Amygdala (tissue), 56 donors: ENCODE data around the gene PREP.
A peak's percentile ranks its signal among the peaks of the same experiment; 100 is the strongest.

ENCODE experiments used
- DNase-seq, 56 donors: peaks; one replicate each; lab custom pipeline; 2025; lab: John Stamatoyannopoulos, UW

PREP gene

GRCh38 chr6:105317607-105318533 is 85.0 kb downstream of the PREP start:
- no peak for DNase-seq

DNA sequence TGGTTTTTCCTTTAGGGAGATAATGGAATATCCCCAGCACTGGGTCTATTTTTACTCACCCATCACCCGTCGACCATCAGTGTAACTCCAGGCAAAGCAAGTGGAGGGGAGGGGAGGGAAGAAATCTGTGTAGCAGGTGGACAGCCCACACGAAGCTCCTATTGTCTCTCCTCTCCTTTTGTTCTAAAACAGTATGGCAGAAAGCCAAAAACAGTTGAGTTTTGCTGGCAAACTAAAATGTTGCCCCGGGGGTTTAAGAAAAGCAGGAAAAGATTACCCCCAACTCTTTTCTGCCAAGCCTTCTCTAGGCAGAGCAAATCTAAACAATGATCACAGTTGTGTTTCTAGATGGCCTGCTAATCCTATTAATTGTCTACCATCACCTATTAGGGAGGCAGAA is 89.7 kb downstream of the PREP start:
- DNase-seq, result no peak

GRCh38 chr6:105310947-105311346 is 91.9 kb downstream of the PREP start:
- DNase-seq, result no peak

DNA sequence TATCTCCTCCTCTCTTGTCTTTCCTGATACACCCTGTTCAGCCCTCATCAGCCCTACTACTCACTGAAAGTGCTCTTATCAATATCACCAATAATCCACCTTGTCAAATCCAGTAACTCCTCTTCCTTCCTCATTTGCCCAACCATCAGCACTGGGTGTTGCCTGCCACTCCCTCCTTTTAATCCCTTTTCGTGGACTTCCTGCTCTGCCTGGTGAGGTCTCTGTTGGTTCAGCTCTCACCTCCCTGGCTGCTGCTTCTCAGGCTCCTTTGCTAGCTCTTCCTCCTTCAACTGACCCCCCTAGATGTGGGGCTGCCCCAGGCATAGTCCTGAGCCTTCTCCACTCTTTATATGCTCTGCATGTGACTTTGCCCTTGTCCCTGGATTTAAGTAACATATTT is 92.5 kb downstream of the PREP start:
- no peak for DNase-seq

DNA sequence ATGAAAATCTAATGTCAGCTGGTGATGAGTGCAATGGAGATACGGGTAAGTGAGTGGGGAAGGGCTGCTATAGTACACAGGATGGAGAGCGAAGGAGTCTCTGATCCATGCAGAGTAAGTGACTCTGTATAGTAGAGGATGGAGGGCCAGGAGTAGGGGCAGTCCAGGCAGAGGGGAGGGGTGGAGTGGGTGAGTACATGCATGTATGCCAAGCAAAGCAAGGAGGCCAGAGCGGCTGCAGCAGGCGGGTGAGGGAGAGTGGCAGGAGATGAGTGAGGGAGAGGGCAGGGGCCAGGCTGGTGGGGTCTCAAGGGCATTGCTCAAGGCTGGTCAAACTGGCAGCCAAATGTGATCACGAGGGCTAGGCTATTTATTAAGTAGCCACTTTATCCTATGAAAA is 94.0 kb downstream of the PREP start:
- DNase-seq, result no peak

DNA sequence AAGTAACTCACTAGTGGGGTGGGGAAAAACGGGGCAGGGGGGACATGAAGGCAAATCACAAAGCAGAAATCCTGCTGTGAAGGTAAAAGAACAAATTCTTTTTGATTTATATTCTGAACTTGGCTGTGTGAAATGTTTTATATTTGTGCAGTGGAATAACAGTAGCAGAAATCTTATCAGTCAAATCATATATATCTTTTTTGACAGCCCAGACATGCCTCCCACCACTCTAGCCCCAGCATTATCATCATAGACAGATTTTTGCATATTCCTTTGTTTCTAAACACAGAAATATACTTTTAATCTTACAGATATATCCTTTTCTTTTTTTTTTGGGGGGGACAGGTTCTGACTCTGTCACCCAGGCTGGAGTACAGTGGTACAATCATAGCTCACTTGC is 97.4 kb downstream of the PREP start:
- no peak for DNase-seq

DNA sequence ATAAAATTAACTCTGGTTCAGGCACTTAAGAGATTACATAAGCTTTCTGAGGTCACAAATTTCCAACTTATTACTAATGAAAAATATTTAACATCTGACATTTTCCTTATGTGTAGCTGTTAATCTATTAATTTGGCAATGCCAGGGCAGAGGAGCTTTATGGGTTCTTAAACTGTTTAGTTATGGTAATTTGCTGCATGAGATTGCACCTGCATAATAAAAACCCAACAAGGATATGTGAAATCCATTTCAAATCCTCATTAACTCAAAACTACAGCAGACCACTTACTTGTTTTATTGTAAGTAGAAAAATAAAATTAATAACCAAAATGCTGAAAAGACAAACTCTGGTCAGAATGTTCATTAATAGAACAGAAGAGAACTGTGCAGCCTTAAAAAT is 98.1 kb downstream of the PREP start:
- DNase-seq, result no peak

DNA sequence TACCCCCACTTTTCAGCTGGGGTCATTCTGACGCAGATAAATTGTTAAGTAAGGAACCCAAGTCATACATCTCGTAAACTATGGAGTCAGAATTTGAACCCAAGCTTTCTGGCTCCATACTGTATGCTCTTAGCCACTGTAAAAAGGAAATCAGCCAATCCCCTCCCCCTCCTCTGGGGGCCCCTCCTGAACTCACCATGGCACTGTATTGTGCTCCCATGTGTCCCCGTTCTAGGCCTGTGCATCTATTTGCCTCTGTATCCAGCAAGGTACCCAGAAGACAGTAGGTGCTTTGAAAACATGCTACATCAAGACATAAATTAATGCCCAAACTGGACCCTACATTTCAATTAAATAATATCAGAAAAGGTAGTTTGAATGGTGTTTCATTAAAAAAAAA is 98.5 kb downstream of the PREP start:
- no peak for DNase-seq

GRCh38 chr6:105302617-105303128 is 100.2 kb downstream of the PREP start:
- DNase-seq, result no peak

DNA sequence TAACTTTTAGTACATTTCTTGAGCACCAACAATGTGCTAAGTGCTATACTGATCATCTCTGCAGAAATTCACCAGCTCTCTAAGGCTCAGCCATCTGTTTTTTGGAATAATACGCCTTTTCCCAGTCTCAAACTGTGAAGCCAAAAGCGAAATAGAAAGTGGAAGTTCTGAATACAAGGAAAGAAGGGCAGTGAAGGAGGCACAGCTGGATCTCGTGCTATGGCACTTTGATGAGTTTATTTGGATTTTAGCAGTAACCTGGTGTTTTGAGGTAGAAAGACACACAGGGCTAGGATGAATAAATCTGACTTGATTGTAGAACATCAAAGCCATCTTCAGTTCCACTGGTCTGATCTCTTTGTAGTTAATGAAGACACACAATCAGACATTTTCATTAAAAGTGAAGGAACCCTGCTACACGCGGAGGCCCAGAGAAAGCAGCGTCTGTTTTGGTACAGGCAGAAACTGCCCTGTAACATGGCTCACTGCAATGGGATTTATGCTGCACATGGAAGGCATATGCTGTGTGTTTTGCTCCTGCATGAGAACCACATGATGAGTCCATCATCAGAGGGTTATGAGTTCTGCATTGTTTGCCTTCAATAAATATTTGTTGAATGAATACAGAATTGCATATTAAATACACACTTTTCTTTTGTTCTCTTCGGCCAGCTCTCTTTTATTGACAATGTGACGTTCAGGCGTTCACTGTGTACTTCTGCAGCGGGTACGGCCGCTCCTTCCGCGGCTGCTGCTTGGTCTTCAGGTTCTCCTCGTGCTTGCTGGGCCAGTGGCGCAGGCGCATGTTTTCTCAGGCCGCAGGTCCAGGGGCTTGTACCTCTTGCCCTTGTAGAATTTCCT is 100.9 kb downstream of the PREP start:
- no peak for DNase-seq

DNA sequence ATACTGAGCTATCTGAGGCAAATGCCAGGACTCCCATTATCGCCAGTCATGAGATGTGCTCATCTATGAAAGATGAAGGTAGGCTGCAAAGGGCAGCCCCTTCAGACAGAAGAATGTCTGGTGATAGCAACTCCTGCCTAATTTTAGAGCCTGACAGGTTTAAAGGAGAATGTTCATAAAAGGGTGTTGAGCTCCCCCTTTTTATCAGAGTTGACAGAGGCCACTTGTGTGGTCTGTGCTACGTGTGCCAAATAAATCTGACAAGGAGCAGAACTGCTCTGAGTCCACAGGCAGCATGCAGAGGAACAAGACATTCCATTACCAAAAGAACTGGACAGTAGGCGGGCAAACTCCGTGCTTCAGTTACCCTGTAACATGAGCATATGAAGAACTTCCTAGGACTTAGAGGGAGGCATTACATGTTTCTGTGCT is 101.8 kb downstream of the PREP start:
- DNase-seq, result no peak

DNA sequence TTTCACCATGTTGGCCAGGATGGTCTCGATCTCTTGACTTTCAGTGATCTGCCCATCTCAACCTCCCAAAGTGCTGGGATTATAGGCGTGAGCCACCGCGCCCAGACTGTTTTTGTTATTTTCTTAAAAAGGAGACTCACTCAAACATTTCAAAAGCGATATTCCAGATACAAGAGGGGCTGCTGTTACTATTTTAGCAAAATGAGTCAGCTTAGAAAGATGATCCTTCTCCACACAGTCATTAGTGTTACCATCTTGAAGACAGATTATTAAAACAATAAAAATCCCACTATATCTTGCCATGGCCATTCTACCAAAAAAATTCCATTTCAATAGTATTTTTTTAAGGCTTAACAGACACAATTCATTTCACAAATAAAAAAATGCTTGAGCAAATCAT is 102.8 kb downstream of the PREP start:
- no peak for DNase-seq

DNA sequence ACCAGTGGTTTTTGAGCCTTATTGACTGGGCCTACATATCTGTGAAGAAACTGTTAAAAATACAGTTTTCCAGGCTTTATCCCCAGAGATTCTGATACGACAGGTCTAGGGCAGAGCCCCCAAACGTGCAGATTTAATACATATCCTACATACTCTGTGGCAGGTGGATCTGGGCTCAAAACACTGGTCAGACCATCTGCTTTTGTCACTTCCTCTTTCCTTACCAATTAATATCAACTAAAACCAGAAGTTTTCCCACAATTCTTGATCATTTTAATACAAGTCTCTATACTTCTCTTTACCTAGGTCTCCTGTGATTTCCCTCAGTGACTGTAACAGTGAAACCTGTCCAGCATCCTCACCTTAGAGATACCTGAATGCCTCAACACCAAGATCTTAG is 108.8 kb downstream of the PREP start:
- no peak for DNase-seq

- DNase-seq, result no peak
Observed at GRCh38 chr6:105292689-105293339, 110.1 kb downstream of the PREP start.

DNA sequence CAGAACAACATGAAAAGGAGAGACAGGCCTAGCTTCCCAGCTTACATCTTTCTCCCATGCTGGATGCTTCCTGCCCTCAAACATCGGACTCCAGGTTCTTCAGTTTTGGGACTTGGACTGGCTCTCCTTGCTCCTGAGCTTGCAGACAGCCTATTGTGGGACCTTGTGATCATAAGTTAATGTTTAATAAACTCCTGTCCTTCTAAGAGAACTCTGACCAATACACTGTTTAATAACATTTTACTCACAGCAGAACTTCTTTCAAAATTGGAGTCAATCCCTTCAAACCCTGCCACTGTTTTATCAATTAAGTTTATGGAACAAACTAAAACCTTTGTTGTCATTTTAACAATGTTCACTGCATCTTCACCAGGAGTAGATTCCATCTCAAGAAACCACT is 111.4 kb downstream of the PREP start:
- no peak for DNase-seq

DNA sequence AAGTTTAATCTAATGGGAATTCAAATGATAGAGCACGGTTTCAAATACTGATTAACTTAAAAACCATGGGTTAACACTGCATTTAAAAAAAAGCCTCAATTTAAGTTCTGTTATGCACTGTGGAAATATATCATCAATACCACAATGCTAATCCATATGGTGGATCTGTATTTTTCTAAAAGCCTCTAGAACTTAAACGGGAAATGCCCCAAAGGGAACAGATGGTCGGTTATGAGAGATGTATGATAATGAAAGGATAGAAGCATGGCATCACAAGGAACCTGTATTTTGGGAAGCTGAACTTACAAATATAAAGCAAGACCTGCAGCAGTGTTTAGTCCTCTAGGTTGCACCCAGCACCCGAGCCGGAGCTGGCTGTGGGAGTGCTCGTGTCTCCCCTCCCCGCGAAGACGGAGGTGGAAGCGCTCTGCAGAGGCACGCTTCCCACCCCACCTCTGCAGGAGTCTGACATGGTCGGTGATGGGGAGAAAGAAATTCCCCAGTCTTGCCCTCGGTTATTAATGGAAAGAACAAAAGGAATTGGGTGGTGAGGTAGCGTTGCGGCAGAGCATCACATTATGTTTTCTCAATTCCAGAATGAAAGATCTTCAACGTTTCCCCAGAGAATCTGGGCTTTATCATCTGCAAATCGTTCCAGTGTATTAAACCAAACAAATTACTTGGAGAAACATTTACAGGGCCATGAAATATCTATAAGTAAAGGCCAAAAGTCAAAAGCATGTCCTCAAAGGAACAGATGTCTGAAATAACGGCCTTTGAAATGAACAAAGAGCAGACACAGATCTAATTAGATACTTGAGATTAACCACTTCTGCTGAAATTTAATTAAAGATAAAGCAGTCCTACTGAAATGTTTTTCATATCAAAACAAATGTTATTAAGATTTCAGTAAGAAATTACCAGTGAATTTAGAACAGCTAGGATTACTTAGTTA is 120.0 kb downstream of the PREP start:
- no peak for DNase-seq

DNA sequence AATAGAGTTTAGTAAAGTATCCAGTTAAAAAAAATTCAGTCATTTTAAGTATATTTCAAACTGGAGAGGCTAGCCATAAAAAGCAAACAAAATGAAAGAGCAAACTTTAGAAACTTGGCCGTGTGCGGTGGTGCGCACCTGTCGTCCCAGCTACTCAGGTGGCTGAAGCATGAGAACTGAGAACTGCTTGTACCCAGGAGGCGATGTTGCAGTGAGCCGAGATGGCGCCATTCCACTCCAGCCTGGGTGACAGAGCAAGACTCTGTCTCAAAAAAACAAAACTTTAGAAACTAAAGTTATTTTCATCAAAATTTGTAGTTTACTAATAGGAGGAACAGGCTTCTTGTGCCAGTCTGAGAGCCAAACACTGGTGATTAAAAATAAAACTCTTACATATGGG is 122.8 kb downstream of the PREP start:
- DNase-seq, result no peak

GRCh38 chr6:105279463-105279862 is 123.4 kb downstream of the PREP start:
- no peak for DNase-seq

GRCh38 chr6:105278813-105279212 is 124.1 kb downstream of the PREP start:
- DNase-seq, result peak in 1 of 56 donors; percentile 8

DNA sequence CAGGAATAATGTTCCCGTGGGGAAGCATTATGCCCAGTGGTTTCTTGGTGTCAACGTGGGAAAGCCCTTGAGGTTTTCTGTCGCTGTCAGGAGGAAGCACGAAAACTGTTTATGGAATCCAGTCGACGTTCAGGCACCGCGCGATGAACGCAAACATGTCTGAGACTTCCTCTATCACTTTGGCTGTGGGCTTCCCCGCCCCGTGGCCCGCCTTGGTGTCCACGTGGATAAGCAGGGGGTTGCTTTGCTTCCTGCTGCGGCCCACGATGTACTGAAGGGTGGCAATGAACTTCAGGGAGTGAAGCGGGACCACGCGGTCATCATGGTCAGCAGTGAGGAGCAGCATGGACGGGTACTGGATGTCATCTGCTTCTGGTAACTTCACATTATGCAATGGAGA is 124.8 kb downstream of the PREP start:
- no peak for DNase-seq
